ENCODE data around the gene FGB. TPM values are rescaled to one million over a fixed set of nuclear protein-coding genes. Genes with fewer than 3 reads are reported as not detected.

FGB gene
- total RNA-seq, 4 donors from 2014 or later = 40.9 TPM; not detected in 3

- no peaks in the 10 kb centered on the region for H3K27me3 ChIP-seq
- no peak overlapping the region for H3K4me3 ChIP-seq
- no peaks in the 10 kb centered on the region for H3K36me3 ChIP-seq
- WGBS = 79% methylated on average over 5 of the region's 5 CpGs
- H3K27ac ChIP-seq = no peak overlapping the region
- TF ChIP-seq EP300 (IDR thresholded peaks at IDR 0.05) (no peak), POLR2AphosphoS5 (IDR thresholded peaks at IDR 0.05) (no peak), POLR2A (IDR thresholded peaks at IDR 0.05) (no peak), CTCF (IDR thresholded peaks at IDR 0.05) (no peak)
- no peak for DNase-seq (ENCODE audit: low spot score in 2 of 2)
- no peaks in the 10 kb centered on the region for H3K4me1 ChIP-seq
- H3K9me3 ChIP-seq = no peaks in the 10 kb centered on the region
Measured at GRCh38 chr4:154566639-154567204, 3.9 kb downstream of the FGB start.

- H3K4me1 ChIP-seq = no peaks in the 10 kb centered on the region
- no peak overlapping the region for H3K4me3 ChIP-seq
- H3K27me3 ChIP-seq = no peaks in the 10 kb centered on the region
- no peaks in the 10 kb centered on the region for H3K9me3 ChIP-seq
- DNase-seq (ENCODE audit: low spot score in 2 of 2) = no peak
- H3K27ac ChIP-seq = no peak overlapping the region
- no peaks in the 10 kb centered on the region for H3K36me3 ChIP-seq
- TF ChIP-seq POLR2A (IDR thresholded peaks at IDR 0.05) = no peak
- no peak for TF ChIP-seq POLR2AphosphoS5 (IDR thresholded peaks at IDR 0.05)
- TF ChIP-seq CTCF (IDR thresholded peaks at IDR 0.05) = no peak
- no peak for TF ChIP-seq EP300 (IDR thresholded peaks at IDR 0.05)
- WGBS = 45% methylated on average over 3 of the region's 3 CpGs
Measured at GRCh38 chr4:154569028-154569427, 6.2 kb downstream of the FGB start.

GRCh38 chr4:154569584-154569983 lies 6.8 kb downstream of the FGB start:
- Histone ChIP-seq H3K36me3 (no peaks in the 10 kb centered on the region), H3K4me1 (no peaks in the 10 kb centered on the region), H3K27ac (no peak overlapping the region), H3K27me3 (no peaks in the 10 kb centered on the region), H3K9me3 (no peaks in the 10 kb centered on the region), H3K4me3 (no peak overlapping the region)
- 90% methylated on average over 5 of the region's 5 CpGs for WGBS
- TF ChIP-seq CTCF (IDR thresholded peaks at IDR 0.05) = no peak
- TF ChIP-seq POLR2AphosphoS5 (IDR thresholded peaks at IDR 0.05) = no peak
- no peak for TF ChIP-seq EP300 (IDR thresholded peaks at IDR 0.05)
- no peak for TF ChIP-seq POLR2A (IDR thresholded peaks at IDR 0.05)
- DNase-seq (ENCODE audit: low spot score in 2 of 2) = no peak

- Histone ChIP-seq H3K27me3 (no peaks in the 10 kb centered on the region), H3K4me3 (no peak overlapping the region), H3K4me1 (no peaks in the 10 kb centered on the region), H3K36me3 (no peaks in the 10 kb centered on the region), H3K9me3 (no peaks in the 10 kb centered on the region), H3K27ac (no peak overlapping the region)
- no peak for TF ChIP-seq POLR2A (IDR thresholded peaks at IDR 0.05)
- no peak for TF ChIP-seq EP300 (IDR thresholded peaks at IDR 0.05)
- TF ChIP-seq CTCF (IDR thresholded peaks at IDR 0.05) = no peak
- TF ChIP-seq POLR2AphosphoS5 (IDR thresholded peaks at IDR 0.05) = no peak
- 77% methylated on average over 5 of the region's 5 CpGs for WGBS
- no peak for DNase-seq (ENCODE audit: low spot score in 2 of 2)
Measured at GRCh38 chr4:154573190-154573870, 10.5 kb downstream of the FGB start.

GRCh38 chr4:154574311-154574710 lies 11.5 kb downstream of the FGB start:
- no peak for DNase-seq (ENCODE audit: low spot score in 2 of 2)
- 89% methylated on average over 3 of the region's 3 CpGs for WGBS
- TF ChIP-seq POLR2A (IDR thresholded peaks at IDR 0.05) = no peak
- TF ChIP-seq CTCF (IDR thresholded peaks at IDR 0.05) = no peak
- no peak for TF ChIP-seq EP300 (IDR thresholded peaks at IDR 0.05)
- TF ChIP-seq POLR2AphosphoS5 (IDR thresholded peaks at IDR 0.05) = no peak
- Histone ChIP-seq H3K27me3 (peaks cover 3% of the 10 kb centered on the region), H3K4me3 (no peak overlapping the region), H3K9me3 (no peaks in the 10 kb centered on the region), H3K36me3 (no peaks in the 10 kb centered on the region), H3K27ac (no peak overlapping the region), H3K4me1 (no peaks in the 10 kb centered on the region)
